ENCODE data around the gene EVA1C. TPM values are rescaled to one million over a fixed set of nuclear protein-coding genes. Genes with fewer than 3 reads are reported as not detected.
"Not testable (repeated sequence)": the region's sequence is repeated elsewhere in the genome, so short reads cannot be mapped to it uniquely, and the experiment has no call there.

EVA1C gene
- total RNA-seq, 1 donor from 2014 or later, result 36.3 TPM

GRCh38 chr21:32558106-32558505, 145.6 kb downstream of the EVA1C start:
- no peak for DNase-seq (ENCODE audit: low read depth, low spot score)

- no peak for DNase-seq (ENCODE audit: low read depth, low spot score)
Measured at GRCh38 chr21:32559006-32559610, 146.6 kb downstream of the EVA1C start.

- no peak for DNase-seq (ENCODE audit: low read depth, low spot score)
Measured at GRCh38 chr21:32560896-32561295, 148.4 kb downstream of the EVA1C start.

GRCh38 chr21:32561476-32561875, 149.0 kb downstream of the EVA1C start:
- not testable (repeated sequence) for DNase-seq (ENCODE audit: low read depth, low spot score)

- peak; percentile 73 for DNase-seq (ENCODE audit: low read depth, low spot score)
Measured at GRCh38 chr21:32562426-32562825, 149.9 kb downstream of the EVA1C start.

- no peak for DNase-seq (ENCODE audit: low read depth, low spot score)
Measured at GRCh38 chr21:32562915-32563314, 150.4 kb downstream of the EVA1C start.

Other genes starting within 250 kb of the EVA1C start
- 14.5 and 21.9 TPM in 2 replicates for gene MIS18A, start 133.7 kb upstream of the EVA1C start, total RNA-seq
- not detected in 2 replicates for gene MRAP, start 113.9 kb upstream of the EVA1C start, total RNA-seq
- gene URB1, start 19.7 kb upstream of the EVA1C start, total RNA-seq, result 20.0 and 25.8 TPM in 2 replicates
- 0.25 TPM in 1 of 2 replicates, not detected in the other for gene TCP10L, start 172.8 kb downstream of the EVA1C start, total RNA-seq
- gene CFAP298, start 199.7 kb downstream of the EVA1C start, total RNA-seq, result 36.5 and 44.8 TPM in 2 replicates

All from pulmonary artery endothelial cell (primary cell).